NB4 (cell line): ENCODE results near the gene STAC.

Experiments used
- CTCF ChIP-seq: IDR thresholded peaks from one replicate; pipeline ENCODE4 v1.5.1; 2012; ENCODE audit warnings: low read depth, low read length
- MYC ChIP-seq: IDR thresholded peaks from 2 replicates; pipeline ENCODE4 v1.6.1; 2011; ENCODE audit warnings: low read depth, low read length
- POLR2A ChIP-seq: IDR thresholded peaks from 2 replicates; pipeline ENCODE4 v1.6.1; 2011; ENCODE audit warnings: mild to moderate bottlenecking; ENCODE audit not compliant: insufficient read length; ENCODE audit errors: extremely low read depth

GRCh38 chr3:36595511-36595910, 215.2 kb downstream of the STAC start:
- TF ChIP-seq CTCF (no peak), POLR2A (no peak), MYC (no peak)
